Activated naive CD4-positive, alpha-beta T cell treated with anti-CD3 and anti-CD28 coated beads, Interleukin-2, amount 10 ng/mL, durations not matched to agents 7 days and 5 days (primary cell): Measurements from ENCODE around the gene RNF186.
A peak's percentile ranks its signal among the peaks of the same experiment; 100 is the strongest.
"Not testable (repeated sequence)": the region's sequence is repeated elsewhere in the genome, so short reads cannot be mapped to it uniquely, and the experiment has no call there.

Experiments used
- CTCF ChIA-PET: fragments of 350-600 bp; sonication (Branson Sonifier 250); formaldehyde crosslinking; loops from one replicate; lab custom pipeline; 2021; ENCODE audit warnings: antibody characterized with exemption; lab: Charles Lee
- DNase-seq: peaks from one replicate; pipeline ENCODE4 v3.0.0-alpha.2; 2020
- H3K27ac Mint-ChIP-seq: one replicate; pipeline ENCODE4 v1.8.0; 2021; ENCODE audit warnings: mild to moderate bottlenecking, moderate library complexity, mixed read lengths
- H3K27me3 Mint-ChIP-seq: one replicate; pipeline ENCODE4 v1.8.0; 2021; ENCODE audit warnings: mild to moderate bottlenecking, mixed read lengths
- H3K36me3 Mint-ChIP-seq: one replicate; pipeline ENCODE4 v1.8.0; 2021; ENCODE audit warnings: mixed read lengths
- H3K4me1 Mint-ChIP-seq: one replicate; pipeline ENCODE4 v1.8.0; 2021; ENCODE audit warnings: mixed read lengths
- H3K4me3 Mint-ChIP-seq: one replicate; pipeline ENCODE4 v1.8.0; 2021; ENCODE audit warnings: mild to moderate bottlenecking, moderate library complexity, mixed read lengths
- H3K9me3 Mint-ChIP-seq: one replicate; pipeline ENCODE4 v1.8.0; 2021; ENCODE audit warnings: mixed read lengths

RNF186 gene

GRCh38 chr1:19798486-19799229 lies 16.4 kb downstream of the RNF186 start:
- CTCF ChIA-PET: interaction anchor here (0.6 to 0.7 kb wide), 2 partner anchors 14 to 621 kb away, joined by 3 read pairs; no protein-coding TSS in a partner anchor
- Mint-ChIP-seq H3K27me3 (peaks cover 8% of the 10 kb centered on the region), H3K9me3 (no peaks in the 10 kb centered on the region), H3K4me1 (peaks cover 36% of the 10 kb centered on the region), H3K4me3 (peak overlapping the region; percentile 80), H3K36me3 (peaks cover 14% of the 10 kb centered on the region), H3K27ac (peak overlapping the region; percentile 83)
- no peak for DNase-seq

GRCh38 chr1:19797827-19798226 lies 17.3 kb downstream of the RNF186 start:
- H3K9me3 Mint-ChIP-seq: no peaks in the 10 kb centered on the region
- H3K27me3 Mint-ChIP-seq: peaks cover 8% of the 10 kb centered on the region
- no peak for DNase-seq
- H3K4me1 Mint-ChIP-seq: peaks cover 36% of the 10 kb centered on the region
- peaks cover 18% of the 10 kb centered on the region for H3K36me3 Mint-ChIP-seq
- peak overlapping the region; percentile 5 for H3K4me3 Mint-ChIP-seq
- H3K27ac Mint-ChIP-seq: peak overlapping the region; percentile 62
- CTCF ChIA-PET: interaction anchor here (0.6 kb wide), 1 partner anchor 620 kb away, joined by 3 read pairs; no protein-coding TSS in a partner anchor

GRCh38 chr1:19794583-19794982 lies 20.5 kb downstream of the RNF186 start:
- no peak for DNase-seq
- Mint-ChIP-seq H3K4me3 (no peak overlapping the region), H3K36me3 (peaks cover 28% of the 10 kb centered on the region), H3K4me1 (peaks cover 30% of the 10 kb centered on the region), H3K27me3 (no peaks in the 10 kb centered on the region), H3K9me3 (no peaks in the 10 kb centered on the region), H3K27ac (no peak overlapping the region)
- CTCF ChIA-PET: no interaction called here

- Mint-ChIP-seq H3K4me3 (no peak overlapping the region), H3K27ac (no peak overlapping the region), H3K36me3 (peaks cover 28% of the 10 kb centered on the region)
Observed at GRCh38 chr1:19793360-19794046, 21.6 kb downstream of the RNF186 start.

GRCh38 chr1:19792237-19793002 lies 22.7 kb downstream of the RNF186 start:
- CTCF ChIA-PET: no interaction called here
- Mint-ChIP-seq H3K9me3 (no peaks in the 10 kb centered on the region), H3K27ac (no peak overlapping the region), H3K4me3 (no peak overlapping the region), H3K36me3 (peaks cover 28% of the 10 kb centered on the region), H3K4me1 (peaks cover 17% of the 10 kb centered on the region), H3K27me3 (no peaks in the 10 kb centered on the region)
- no peak for DNase-seq

More at GRCh38 chr1:19793360-19794046, 21.6 kb downstream of the RNF186 start:
- CTCF ChIA-PET: no interaction called here
- no peak for DNase-seq
- Mint-ChIP-seq H3K27me3 (no peaks in the 10 kb centered on the region), H3K9me3 (no peaks in the 10 kb centered on the region), H3K4me1 (peaks cover 23% of the 10 kb centered on the region)

GRCh38 chr1:19790061-19790975 lies 24.8 kb downstream of the RNF186 start:
- Mint-ChIP-seq H3K36me3 (peaks cover 25% of the 10 kb centered on the region), H3K4me1 (peaks cover 17% of the 10 kb centered on the region)
- not testable (repeated sequence) for H3K9me3 Mint-ChIP-seq, H3K27me3 Mint-ChIP-seq, H3K27ac Mint-ChIP-seq, DNase-seq, H3K4me3 Mint-ChIP-seq
- CTCF ChIA-PET: interaction anchor here (0.9 kb wide), 1 partner anchor 19 kb away, joined by 3 read pairs; no protein-coding TSS in a partner anchor

- Mint-ChIP-seq H3K9me3 (no peaks in the 10 kb centered on the region), H3K36me3 (peaks cover 15% of the 10 kb centered on the region), H3K27me3 (no peaks in the 10 kb centered on the region), H3K27ac (no peak overlapping the region), H3K4me1 (peaks cover 8% of the 10 kb centered on the region), H3K4me3 (no peak overlapping the region)
- CTCF ChIA-PET: interaction anchor here (1.2 kb wide), 1 partner anchor 25 kb away, joined by 3 read pairs; no protein-coding TSS in a partner anchor
- DNase-seq: no peak
Observed at GRCh38 chr1:19786988-19787423, 28.1 kb downstream of the RNF186 start.

- CTCF ChIA-PET: interaction anchor here (2.1 kb wide), 1 partner anchor 25 kb away, joined by 6 read pairs; no protein-coding TSS in a partner anchor
- peaks cover 8% of the 10 kb centered on the region for H3K36me3 Mint-ChIP-seq
- H3K4me3 Mint-ChIP-seq: no peak overlapping the region
- H3K4me1 Mint-ChIP-seq: peaks cover 6% of the 10 kb centered on the region
- H3K27me3 Mint-ChIP-seq: no peaks in the 10 kb centered on the region
- no peak for DNase-seq
- no peaks in the 10 kb centered on the region for H3K9me3 Mint-ChIP-seq
- H3K27ac Mint-ChIP-seq: no peak overlapping the region
Observed at GRCh38 chr1:19785660-19786059, 29.4 kb downstream of the RNF186 start.

GRCh38 chr1:19780267-19780877 lies 34.7 kb downstream of the RNF186 start:
- H3K4me1 Mint-ChIP-seq: no peaks in the 10 kb centered on the region
- CTCF ChIA-PET: no interaction called here
- H3K36me3 Mint-ChIP-seq: peaks cover 27% of the 10 kb centered on the region
- no peaks in the 10 kb centered on the region for H3K27me3 Mint-ChIP-seq
- no peak overlapping the region for H3K27ac Mint-ChIP-seq
- no peaks in the 10 kb centered on the region for H3K9me3 Mint-ChIP-seq
- H3K4me3 Mint-ChIP-seq: no peak overlapping the region
- DNase-seq: no peak

- Mint-ChIP-seq H3K4me1 (no peaks in the 10 kb centered on the region), H3K27ac (no peak overlapping the region), H3K4me3 (no peak overlapping the region), H3K9me3 (no peaks in the 10 kb centered on the region), H3K36me3 (peaks cover 20% of the 10 kb centered on the region), H3K27me3 (no peaks in the 10 kb centered on the region)
- CTCF ChIA-PET: no interaction called here
- no peak for DNase-seq
Observed at GRCh38 chr1:19776933-19777332, 38.1 kb downstream of the RNF186 start.

- Mint-ChIP-seq H3K4me1 (no peaks in the 10 kb centered on the region), H3K4me3 (no peak overlapping the region), H3K36me3 (peaks cover 20% of the 10 kb centered on the region), H3K27me3 (no peaks in the 10 kb centered on the region), H3K9me3 (no peaks in the 10 kb centered on the region), H3K27ac (no peak overlapping the region)
- DNase-seq: no peak
- CTCF ChIA-PET: no interaction called here
Observed at GRCh38 chr1:19776287-19776686, 38.8 kb downstream of the RNF186 start.

GRCh38 chr1:19775831-19776230 lies 39.3 kb downstream of the RNF186 start:
- Mint-ChIP-seq H3K4me1 (no peaks in the 10 kb centered on the region), H3K9me3 (no peaks in the 10 kb centered on the region), H3K36me3 (peaks cover 20% of the 10 kb centered on the region), H3K27ac (no peak overlapping the region), H3K27me3 (no peaks in the 10 kb centered on the region), H3K4me3 (no peak overlapping the region)
- DNase-seq: no peak
- CTCF ChIA-PET: no interaction called here

GRCh38 chr1:19775317-19775716 lies 39.8 kb downstream of the RNF186 start:
- H3K36me3 Mint-ChIP-seq: peaks cover 20% of the 10 kb centered on the region
- DNase-seq: no peak
- H3K4me3 Mint-ChIP-seq: no peak overlapping the region
- CTCF ChIA-PET: no interaction called here
- H3K27ac Mint-ChIP-seq: no peak overlapping the region
- no peaks in the 10 kb centered on the region for H3K9me3 Mint-ChIP-seq
- H3K27me3 Mint-ChIP-seq: no peaks in the 10 kb centered on the region
- H3K4me1 Mint-ChIP-seq: no peaks in the 10 kb centered on the region
